Thoracic aorta (tissue), 2 donors: ENCODE results near the gene ASIC4. TPM values are rescaled to one million over a fixed set of nuclear protein-coding genes. Genes with fewer than 3 reads are reported as not detected.

Source experiments
- ATAC-seq: fragments of 150-250 bp; one replicate; pipeline ENCODE4 v1.8.0; 2017; ENCODE audit warnings: low read depth; ENCODE audit not compliant: insufficient number of reproducible peaks, low FRiP score
- DNase-seq: peaks from one replicate; pipeline ENCODE4 v3.0.0-alpha.2; 2020; ENCODE audit warnings: low spot score
- H3K27ac ChIP-seq, 2 donors: fragments of 200-600 bp; sonication (generic); 1 replicate in 1 of 2; 2 replicates in 1 of 2; pipeline ENCODE4 v1.5.1; 2016; ENCODE audit warnings: mild to moderate bottlenecking in 2 of 2, moderate library complexity in 2 of 2
- H3K27me3 ChIP-seq: fragments of 200-600 bp; sonication (generic); replicated peaks from 2 replicates; pipeline ENCODE4 v1.6.0; 2016; ENCODE audit warnings: mild to moderate bottlenecking; ENCODE audit not compliant: insufficient read depth
- H3K36me3 ChIP-seq: fragments of 200-600 bp; sonication (generic); one replicate; pipeline ENCODE4 v1.5.1; 2016
- H3K4me1 ChIP-seq, 2 donors: fragments of 200-600 bp; sonication (generic); 1 replicate in 1 of 2; 2 replicates in 1 of 2; pipeline versions ENCODE4 v1.5.1 to v1.6.0; 2016; ENCODE audit warnings: low read depth in 2 of 2, mild to moderate bottlenecking in 1 of 2; ENCODE audit not compliant: control insufficient read depth in 1 of 2
- H3K4me3 ChIP-seq: fragments of 200-600 bp; sonication (generic); 2 replicates; pipeline ENCODE4 v1.5.1; 2016; ENCODE audit warnings: mild to moderate bottlenecking
- H3K9me3 ChIP-seq: fragments of 200-600 bp; sonication (generic); 2 replicates; pipeline ENCODE4 v1.5.1; 2016
- total RNA-seq, 2 donors: library from RNA; depleted of rRNA; stranded (reverse); fragments of >200 nt; gene quantifications; one replicate each; pipeline versions ENCODE4 v1.1.0 to v1.2.3, GENCODE V29; 2016
- TF ChIP-seq, protein P1 (sequence below): fragments of 200-600 bp; sonication (generic); IDR thresholded peaks from one replicate; pipeline ENCODE4 v1.5.1; 2019; ENCODE audit warnings: antibody characterized with exemption

ASIC4 gene
- total RNA-seq, 2 donors from 2014 or later: 0.41 TPM; not detected in 1

DNA sequence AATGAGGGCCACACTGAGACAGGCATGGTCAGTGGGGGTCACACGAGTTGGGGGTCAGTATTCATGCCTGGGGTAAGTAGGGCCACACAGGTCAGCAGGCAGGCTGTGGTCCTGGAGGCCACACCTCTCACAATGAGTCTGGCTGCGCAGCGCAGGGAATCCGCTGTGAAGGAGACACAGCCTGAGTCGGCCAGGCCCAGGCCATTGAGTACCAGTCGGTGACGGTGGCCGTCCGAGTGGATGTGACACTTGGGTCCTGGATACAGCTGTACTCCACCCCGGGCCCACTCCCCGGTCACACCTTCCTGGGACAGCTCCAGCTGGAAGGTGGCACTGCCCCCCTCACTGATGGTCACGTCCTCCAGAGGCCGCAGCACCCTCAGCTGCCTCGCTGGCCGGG, 40.1 kb downstream of the ASIC4 start:
- ATAC-seq: no peak
- Histone ChIP-seq H3K36me3 (peaks cover 5% of the 10 kb centered on the region), H3K9me3 (no peaks in the 10 kb centered on the region), H3K4me1 (peaks cover 10 to 18% of the 10 kb centered on the region in 2 donors), H3K27ac (no peak overlapping the region), H3K4me3 (no peak overlapping the region), H3K27me3 (no peaks in the 10 kb centered on the region)
- DNase-seq: no peak
- TF ChIP-seq, protein P1, sequence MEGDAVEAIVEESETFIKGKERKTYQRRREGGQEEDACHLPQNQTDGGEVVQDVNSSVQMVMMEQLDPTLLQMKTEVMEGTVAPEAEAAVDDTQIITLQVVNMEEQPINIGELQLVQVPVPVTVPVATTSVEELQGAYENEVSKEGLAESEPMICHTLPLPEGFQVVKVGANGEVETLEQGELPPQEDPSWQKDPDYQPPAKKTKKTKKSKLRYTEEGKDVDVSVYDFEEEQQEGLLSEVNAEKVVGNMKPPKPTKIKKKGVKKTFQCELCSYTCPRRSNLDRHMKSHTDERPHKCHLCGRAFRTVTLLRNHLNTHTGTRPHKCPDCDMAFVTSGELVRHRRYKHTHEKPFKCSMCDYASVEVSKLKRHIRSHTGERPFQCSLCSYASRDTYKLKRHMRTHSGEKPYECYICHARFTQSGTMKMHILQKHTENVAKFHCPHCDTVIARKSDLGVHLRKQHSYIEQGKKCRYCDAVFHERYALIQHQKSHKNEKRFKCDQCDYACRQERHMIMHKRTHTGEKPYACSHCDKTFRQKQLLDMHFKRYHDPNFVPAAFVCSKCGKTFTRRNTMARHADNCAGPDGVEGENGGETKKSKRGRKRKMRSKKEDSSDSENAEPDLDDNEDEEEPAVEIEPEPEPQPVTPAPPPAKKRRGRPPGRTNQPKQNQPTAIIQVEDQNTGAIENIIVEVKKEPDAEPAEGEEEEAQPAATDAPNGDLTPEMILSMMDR: no peak

GRCh38 chr2:219555956-219556355, 41.7 kb downstream of the ASIC4 start:
- H3K27ac ChIP-seq: no peak overlapping the region
- H3K4me3 ChIP-seq: no peak overlapping the region
- ATAC-seq: no peak
- H3K9me3 ChIP-seq: no peaks in the 10 kb centered on the region
- peaks cover 10 to 18% of the 10 kb centered on the region in 2 donors for H3K4me1 ChIP-seq
- no peaks in the 10 kb centered on the region for H3K27me3 ChIP-seq
- H3K36me3 ChIP-seq: peaks cover 5% of the 10 kb centered on the region
- no peak for DNase-seq
- TF ChIP-seq, protein P1: no peak

- TF ChIP-seq, protein P1: no peak
- no peak for DNase-seq
- H3K4me1 ChIP-seq: peaks cover 10 to 16% of the 10 kb centered on the region in 2 donors
- no peaks in the 10 kb centered on the region for H3K9me3 ChIP-seq
- no peaks in the 10 kb centered on the region for H3K27me3 ChIP-seq
- H3K36me3 ChIP-seq: peaks cover 5% of the 10 kb centered on the region
- H3K27ac ChIP-seq: no peak overlapping the region
- H3K4me3 ChIP-seq: no peak overlapping the region
- no peak for ATAC-seq
Observed at GRCh38 chr2:219556413-219556812, 42.1 kb downstream of the ASIC4 start.

DNA sequence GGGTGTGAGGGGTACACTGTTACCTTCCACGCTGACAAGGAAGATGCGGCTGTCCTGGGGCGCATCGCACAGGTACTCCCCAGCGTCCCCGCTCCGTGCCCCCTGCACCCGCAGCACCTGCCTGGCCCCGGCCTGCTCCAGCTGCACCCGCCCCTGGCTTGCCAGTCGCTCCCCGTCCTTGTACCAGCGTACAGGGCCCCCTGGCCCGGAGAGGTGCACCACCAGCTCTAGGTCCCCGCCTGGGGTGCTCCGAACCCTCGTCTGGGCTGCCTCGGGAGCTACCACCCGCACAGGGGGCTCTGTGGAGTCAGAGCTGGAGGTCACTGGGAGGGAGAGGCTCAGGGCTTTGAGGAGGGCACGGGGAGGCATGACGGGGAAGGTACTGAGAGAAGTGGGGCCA, 43.0 kb downstream of the ASIC4 start:
- peaks cover 8% of the 10 kb centered on the region for H3K36me3 ChIP-seq
- TF ChIP-seq, protein P1: no peak
- H3K27me3 ChIP-seq: no peaks in the 10 kb centered on the region
- no peaks in the 10 kb centered on the region for H3K9me3 ChIP-seq
- no peak overlapping the region for H3K4me3 ChIP-seq
- H3K27ac ChIP-seq: no peak overlapping the region
- peaks cover 5 to 8% of the 10 kb centered on the region in 2 donors for H3K4me1 ChIP-seq
- no peak for ATAC-seq
- no peak for DNase-seq

GRCh38 chr2:219557791-219558785, 43.8 kb downstream of the ASIC4 start:
- H3K36me3 ChIP-seq: peaks cover 13% of the 10 kb centered on the region

More at GRCh38 chr2:219557791-219558785, 43.8 kb downstream of the ASIC4 start:
- ATAC-seq: no peak
- Histone ChIP-seq H3K27ac (no peak overlapping the region), H3K9me3 (no peaks in the 10 kb centered on the region), H3K4me1 (peaks cover under 1 to 4% of the 10 kb centered on the region in 2 donors), H3K4me3 (no peak overlapping the region), H3K27me3 (no peaks in the 10 kb centered on the region)
- TF ChIP-seq, protein P1: no peak
- no peak for DNase-seq
